HuH-7 (cell line): ENCODE measurements around the gene ARL15.

Experiments used
- DNase-seq: peaks from one replicate; pipeline ENCODE4 v3.0.0; 2011; ENCODE audit warnings: low spot score

ARL15 gene

DNA sequence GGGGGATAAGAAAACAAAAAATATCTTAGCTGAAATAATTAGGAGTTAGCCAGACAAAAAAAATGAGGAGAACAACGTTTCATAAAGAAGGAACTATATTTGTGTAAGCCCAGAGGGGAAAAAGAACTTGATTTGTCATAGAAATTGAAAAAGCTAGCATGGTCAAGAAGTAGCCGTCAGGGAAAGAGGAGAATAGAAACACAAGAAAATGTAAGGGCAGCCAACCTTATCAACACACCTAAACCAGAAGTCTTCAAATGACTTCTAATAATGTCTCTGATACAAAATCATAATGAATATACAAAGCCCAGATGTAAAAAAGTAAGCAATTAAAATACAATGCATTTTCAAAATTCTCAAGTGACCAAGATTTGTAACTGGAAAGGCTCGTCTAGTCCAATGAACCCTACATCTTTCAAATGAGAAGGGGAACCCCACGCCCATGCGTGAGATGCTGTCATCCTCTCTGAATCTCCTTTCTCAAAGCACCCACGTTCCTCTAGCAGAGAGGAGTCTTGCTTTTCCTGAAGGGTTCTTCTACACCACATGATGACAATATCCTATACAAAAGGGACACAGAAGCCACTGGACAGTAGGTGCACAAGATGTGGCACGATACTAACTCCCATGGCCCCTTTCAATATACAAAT is 103.7 kb downstream of the ARL15 start:
- no peak for DNase-seq

- no peak for DNase-seq
These were observed 104.5 kb downstream of the ARL15 start for GRCh38 chr5:54205918-54206317.

- DNase-seq, result no peak
These were observed 104.9 kb downstream of the ARL15 start for GRCh38 chr5:54205453-54205852.

GRCh38 chr5:54197018-54197417 is 113.4 kb downstream of the ARL15 start:
- no peak for DNase-seq

GRCh38 chr5:54195701-54196100 is 114.7 kb downstream of the ARL15 start:
- no peak for DNase-seq

- DNase-seq, result no peak
These were observed 116.1 kb downstream of the ARL15 start for GRCh38 chr5:54194318-54194717.

GRCh38 chr5:54187694-54188093 is 122.7 kb downstream of the ARL15 start:
- DNase-seq, result no peak

DNA sequence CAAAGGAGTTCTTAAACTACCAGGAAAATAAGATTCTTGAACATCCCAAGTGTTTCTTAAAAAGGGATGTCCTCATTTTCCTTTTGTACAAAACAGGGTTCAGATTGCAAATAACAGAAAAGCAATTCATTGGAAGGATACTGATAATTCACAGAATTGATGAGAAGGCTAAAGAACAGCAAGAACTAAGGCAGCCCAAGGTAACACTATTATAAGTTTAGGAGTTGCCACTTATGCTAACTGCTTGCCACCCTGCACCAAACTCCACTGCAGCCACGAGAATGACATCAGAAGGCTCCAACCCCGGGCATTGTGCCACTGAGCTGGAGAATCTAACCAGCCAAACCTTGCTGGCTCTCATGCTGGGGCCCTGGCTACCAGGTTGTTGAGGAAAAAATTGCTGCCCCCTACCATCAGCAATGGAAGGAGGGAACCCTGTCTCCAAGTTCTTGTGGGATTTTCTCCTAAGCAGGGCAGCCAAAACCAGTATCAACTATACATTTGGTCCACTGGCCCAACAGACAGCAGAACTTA is 123.4 kb downstream of the ARL15 start:
- no peak for DNase-seq

DNA sequence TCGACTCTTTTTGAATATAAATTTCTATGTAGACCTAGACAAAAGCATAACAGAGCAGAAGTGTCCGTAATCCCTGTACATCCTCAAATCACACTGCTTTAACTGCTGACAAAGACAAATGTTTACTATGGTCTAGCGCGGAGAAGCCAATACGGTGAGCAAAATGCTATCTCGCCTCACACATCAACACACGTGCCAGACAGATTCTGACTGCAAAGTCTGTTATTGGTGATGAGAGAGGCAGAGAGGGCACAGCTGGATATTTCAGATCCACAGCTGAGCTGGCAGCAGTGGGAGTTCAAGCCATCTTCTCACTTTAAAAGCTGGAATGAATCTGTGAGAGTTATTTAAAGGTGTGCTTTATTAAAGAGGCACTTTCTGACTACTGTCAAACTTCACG is 124.3 kb downstream of the ARL15 start:
- no peak for DNase-seq

GRCh38 chr5:54184806-54185205 is 125.6 kb downstream of the ARL15 start:
- DNase-seq, result no peak

DNA sequence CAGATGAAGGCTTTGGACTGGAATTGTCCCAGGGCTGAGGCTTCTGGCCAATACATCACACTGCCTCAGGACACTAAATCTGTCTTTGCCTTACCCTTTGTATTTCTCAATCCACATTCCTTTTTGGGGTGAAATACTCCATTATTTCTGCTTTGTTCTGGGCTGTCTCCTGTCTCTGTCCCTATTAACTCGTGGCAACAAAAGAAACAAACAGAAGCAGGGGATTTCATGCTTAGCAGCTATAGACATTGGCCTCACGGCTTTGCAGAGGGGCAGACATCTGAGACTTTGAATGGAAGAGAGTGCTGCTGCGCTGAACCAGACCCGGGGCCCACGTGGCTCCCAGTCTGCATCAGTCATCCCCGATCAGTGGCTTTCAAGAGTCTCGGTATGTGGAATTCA is 129.7 kb downstream of the ARL15 start:
- DNase-seq, result no peak

DNA sequence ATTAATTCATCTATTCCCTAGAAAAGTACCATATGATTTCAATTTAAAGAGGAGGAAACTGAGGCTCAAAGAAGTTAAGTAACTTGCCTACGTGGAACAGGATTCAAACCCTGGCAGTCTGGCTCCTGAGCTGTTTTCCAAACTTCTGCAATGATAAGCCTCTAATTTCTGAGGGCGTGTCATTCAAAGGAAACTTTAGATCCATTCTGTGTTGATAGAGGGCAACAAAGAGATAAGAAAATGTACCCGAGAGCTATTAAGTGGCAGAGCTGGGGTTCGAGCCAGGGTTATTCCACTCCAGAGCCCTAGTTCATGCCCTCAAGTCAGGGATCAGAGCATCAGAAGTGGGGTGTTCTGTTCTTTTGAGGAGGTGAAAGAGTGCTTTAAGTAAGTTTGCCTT is 131.4 kb downstream of the ARL15 start:
- DNase-seq, result no peak

DNA sequence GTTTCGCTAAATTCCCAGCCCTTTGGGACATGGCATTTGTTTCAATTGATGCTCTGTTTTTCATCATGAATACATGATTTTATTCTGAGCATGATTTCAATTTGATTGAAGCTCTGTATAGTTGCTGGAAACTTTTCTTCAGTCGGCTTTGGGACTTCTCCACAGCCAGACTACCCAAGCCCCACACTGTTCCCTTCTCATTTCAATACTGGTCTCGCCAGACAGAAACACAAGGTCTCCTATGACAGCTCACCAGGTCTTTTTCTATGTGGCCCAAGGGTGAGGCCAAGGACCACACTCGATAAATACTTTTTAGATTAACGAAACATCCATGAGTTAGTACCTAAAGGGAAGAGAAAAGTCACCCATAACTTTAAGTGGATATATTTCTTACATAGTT is 132.2 kb downstream of the ARL15 start:
- DNase-seq, result no peak

DNA sequence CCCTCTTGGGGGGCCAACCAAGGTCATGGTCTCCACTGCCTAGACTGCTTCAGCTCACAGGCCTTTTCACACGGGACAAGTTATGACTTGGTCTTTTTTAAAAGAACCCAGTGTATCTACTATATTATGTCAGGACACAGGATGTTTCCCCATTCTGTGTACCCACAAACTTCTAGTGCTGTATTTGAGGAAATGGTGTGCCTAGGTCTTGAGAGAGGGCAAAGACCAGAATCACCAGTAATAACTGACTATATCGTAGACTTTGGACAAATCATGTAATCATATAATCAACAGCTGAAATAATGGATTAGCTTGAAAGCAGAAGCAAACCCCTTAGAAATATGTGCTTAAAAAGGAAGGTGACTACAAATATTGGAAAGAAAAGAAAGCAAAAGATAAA is 133.3 kb downstream of the ARL15 start:
- no peak for DNase-seq

GRCh38 chr5:54176066-54176830 is 134.1 kb downstream of the ARL15 start:
- peak; percentile 4 for DNase-seq

DNA sequence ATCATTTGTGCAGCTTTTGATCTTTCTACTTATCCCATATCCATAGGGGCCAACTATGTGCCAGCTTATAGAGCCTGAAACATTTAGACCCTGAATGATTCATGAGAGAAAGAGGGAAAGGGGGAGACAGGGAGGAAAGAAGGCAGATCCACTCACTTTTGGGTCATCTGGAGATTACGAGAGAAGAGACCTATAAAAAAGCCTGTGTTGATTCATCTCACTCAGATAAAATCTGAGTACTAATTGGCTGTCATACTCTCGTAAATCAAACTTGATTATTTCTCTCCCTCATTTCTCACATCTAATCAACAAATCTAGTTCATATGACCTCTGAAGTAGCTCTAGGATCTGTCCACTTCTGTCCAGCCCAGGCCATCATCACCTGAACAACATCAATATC is 137.1 kb downstream of the ARL15 start:
- no peak for DNase-seq

GRCh38 chr5:54171645-54172384 is 138.6 kb downstream of the ARL15 start:
- no peak for DNase-seq

DNA sequence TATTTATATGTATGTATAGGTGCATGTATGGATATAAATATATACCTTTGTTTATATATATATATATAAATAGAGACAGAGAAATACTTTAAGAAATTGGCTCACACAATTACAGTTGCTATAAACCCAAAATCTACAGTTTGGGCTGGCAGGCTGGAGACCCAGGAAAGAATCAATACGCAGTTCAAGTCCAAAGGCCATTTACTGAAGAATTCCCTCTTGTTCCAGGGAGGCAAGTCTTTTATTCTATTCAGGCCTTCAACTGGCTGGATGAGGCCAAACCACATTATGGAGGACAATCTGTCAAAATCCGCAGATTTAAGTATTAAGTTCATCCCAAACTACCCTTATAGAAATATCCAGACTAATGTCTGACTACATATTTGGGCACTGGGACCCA is 144.7 kb downstream of the ARL15 start:
- DNase-seq, result no peak

DNA sequence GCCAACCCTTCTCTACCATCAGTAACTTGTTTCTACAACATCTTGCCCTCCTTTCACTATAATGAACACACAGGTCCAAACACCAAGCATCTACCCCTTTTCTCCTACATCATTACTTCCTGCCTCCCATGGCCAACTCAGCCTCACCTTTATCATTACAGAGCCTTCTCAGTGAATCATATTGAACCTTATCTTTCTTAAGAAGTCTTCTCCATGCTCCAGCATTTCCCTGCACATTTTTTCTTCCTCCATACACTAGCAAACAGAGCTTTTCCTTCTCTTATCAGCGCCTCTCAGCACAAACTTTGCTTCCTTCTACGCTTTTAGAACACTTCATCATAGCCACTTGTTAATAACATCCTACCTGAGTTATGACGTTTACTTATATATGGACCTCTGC is 148.2 kb downstream of the ARL15 start:
- no peak for DNase-seq

DNA sequence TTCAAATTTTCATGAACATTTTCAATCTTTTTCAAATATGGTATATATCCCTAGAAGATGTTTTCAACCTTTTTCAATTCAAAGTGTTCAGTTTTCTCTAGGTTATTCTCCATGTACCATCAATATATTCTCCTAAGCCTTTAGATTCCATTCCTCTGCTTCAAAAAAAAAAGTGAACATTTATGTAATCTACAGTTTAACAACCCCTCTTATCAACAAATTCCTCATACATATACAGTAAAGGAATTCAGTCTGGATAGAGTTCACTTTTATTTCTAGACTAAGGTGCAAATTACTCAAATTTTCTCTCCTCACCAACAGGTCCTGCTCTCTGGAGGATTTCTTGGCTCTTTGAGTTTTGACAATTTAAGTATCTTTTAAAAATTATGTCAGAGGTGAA is 150.0 kb downstream of the ARL15 start:
- no peak for DNase-seq

DNA sequence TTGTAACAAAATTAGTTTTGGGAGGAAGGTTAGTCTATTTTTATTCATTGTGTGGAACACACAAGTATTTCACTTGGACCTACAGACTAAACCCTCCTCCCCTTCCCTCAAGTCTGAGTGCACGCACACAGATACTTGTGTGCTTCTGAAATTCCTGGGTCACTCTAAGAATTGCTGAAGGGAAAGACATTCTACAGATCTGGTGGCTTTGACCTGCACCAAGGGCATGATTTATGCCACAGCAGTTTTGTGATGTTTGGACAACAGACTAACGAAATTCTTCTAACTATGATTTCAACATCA is 150.5 kb downstream of the ARL15 start:
- DNase-seq, result no peak

- DNase-seq, result no peak
These were observed 151.1 kb downstream of the ARL15 start for GRCh38 chr5:54159153-54159892.
